Mesothelial cell of epicardium (in vitro differentiated cells): Measurements from ENCODE around the gene TYSND1. TPM values are rescaled to one million over a fixed set of nuclear protein-coding genes. Genes with fewer than 3 reads are reported as not detected.
A peak's percentile ranks its signal among the peaks of the same experiment; 100 is the strongest.

ENCODE experiments used
- DNase-seq, 2 experiments: peaks; one replicate each; pipeline ENCODE4 v3.0.0; 2021; ENCODE audit warnings: low spot score in 2 of 2; ENCODE audit not compliant: unreplicated experiment in 2 of 2
- H3K27ac Mint-ChIP-seq: 2 replicates; pipeline ENCODE4 v1.8.0; 2021; ENCODE audit warnings: mixed read lengths
- H3K27me3 Mint-ChIP-seq: 2 replicates; pipeline ENCODE4 v1.8.0; 2021; ENCODE audit warnings: low read depth, mixed read lengths
- H3K36me3 Mint-ChIP-seq: 2 replicates; pipeline ENCODE4 v1.8.0; 2021; ENCODE audit warnings: mixed read lengths
- H3K4me1 Mint-ChIP-seq: 2 replicates; pipeline ENCODE4 v1.8.0; 2021; ENCODE audit warnings: mixed read lengths
- H3K4me3 Mint-ChIP-seq: 2 replicates; pipeline ENCODE4 v1.8.0; 2021; ENCODE audit warnings: mild to moderate bottlenecking, moderate library complexity, mixed read lengths
- H3K9me3 Mint-ChIP-seq: 2 replicates; pipeline ENCODE4 v1.8.0; 2021; ENCODE audit warnings: mixed read lengths
- CTCF ChIP-seq: fragments of 200-600 bp; sonication (generic); IDR thresholded peaks from one replicate; pipeline ENCODE4 v1.5.0; 2021; ENCODE audit warnings: antibody characterized with exemption; ENCODE audit not compliant: unreplicated experiment
- total RNA-seq: library from RNA; stranded (reverse); gene quantifications from 3 replicates; pipeline ENCODE4 v1.2.1, GENCODE V29; 2021

TYSND1 gene
- total RNA-seq, 1 donor from 2014 or later: 19.9 TPM

- no peak for TF ChIP-seq CTCF
- no peak for DNase-seq
Observed at GRCh38 chr10:70117646-70118045, 28.9 kb downstream of the TYSND1 start.

GRCh38 chr10:70115948-70116682 is 30.4 kb downstream of the TYSND1 start:
- Mint-ChIP-seq H3K4me1 (no peaks in the 10 kb centered on the region), H3K36me3 (peaks cover 17% of the 10 kb centered on the region), H3K4me3 (no peak overlapping the region), H3K27me3 (no peaks in the 10 kb centered on the region), H3K27ac (peak overlapping the region; percentile 5), H3K9me3 (no peaks in the 10 kb centered on the region)
- DNase-seq: peak in 1 of 2 experiments; percentile 56
- TF ChIP-seq CTCF: peak; percentile 98

More at GRCh38 chr10:70117646-70118045, 28.9 kb downstream of the TYSND1 start:
- peaks cover 12% of the 10 kb centered on the region for H3K36me3 Mint-ChIP-seq
- no peak overlapping the region for H3K4me3 Mint-ChIP-seq
- H3K27ac Mint-ChIP-seq: no peak overlapping the region
- H3K27me3 Mint-ChIP-seq: no peaks in the 10 kb centered on the region
- no peaks in the 10 kb centered on the region for H3K4me1 Mint-ChIP-seq
- H3K9me3 Mint-ChIP-seq: no peaks in the 10 kb centered on the region

- Mint-ChIP-seq H3K36me3 (peaks cover 17% of the 10 kb centered on the region), H3K27me3 (no peaks in the 10 kb centered on the region), H3K4me1 (no peaks in the 10 kb centered on the region), H3K27ac (no peak overlapping the region), H3K9me3 (no peaks in the 10 kb centered on the region), H3K4me3 (no peak overlapping the region)
- TF ChIP-seq CTCF: no peak
- no peak for DNase-seq
Observed at GRCh38 chr10:70114902-70115301, 31.6 kb downstream of the TYSND1 start.

- no peaks in the 10 kb centered on the region for H3K4me1 Mint-ChIP-seq
- TF ChIP-seq CTCF: no peak
- peaks cover 20% of the 10 kb centered on the region for H3K36me3 Mint-ChIP-seq
- no peaks in the 10 kb centered on the region for H3K9me3 Mint-ChIP-seq
- no peaks in the 10 kb centered on the region for H3K27me3 Mint-ChIP-seq
- peak overlapping the region; percentile 47 for H3K27ac Mint-ChIP-seq
- no peak for DNase-seq
- H3K4me3 Mint-ChIP-seq: no peak overlapping the region
Observed at GRCh38 chr10:70112071-70112470, 34.4 kb downstream of the TYSND1 start.

- no peaks in the 10 kb centered on the region for H3K9me3 Mint-ChIP-seq
- H3K4me3 Mint-ChIP-seq: no peak overlapping the region
- H3K27ac Mint-ChIP-seq: no peak overlapping the region
- DNase-seq: no peak
- TF ChIP-seq CTCF: no peak
- H3K27me3 Mint-ChIP-seq: no peaks in the 10 kb centered on the region
- no peaks in the 10 kb centered on the region for H3K4me1 Mint-ChIP-seq
- H3K36me3 Mint-ChIP-seq: peaks cover 21% of the 10 kb centered on the region
Observed at GRCh38 chr10:70111496-70111895, 35.0 kb downstream of the TYSND1 start.
